WTC11 (cell line): ENCODE data around the gene MYO16. TPM values are rescaled to one million over a fixed set of nuclear protein-coding genes. Genes with fewer than 3 reads are reported as not detected.

Experiments used
- ATAC-seq: fragments of 200-7000 bp; cut with Tn5 transposase; 2 replicates; pipeline ENCODE4 v1.10.0; 2021; ENCODE audit warnings: mild to moderate bottlenecking, moderate library complexity
- CTCF ChIA-PET: fragments of 300-600 bp; sonication (Branson Sonifier 250); formaldehyde crosslinking; loops from one replicate; lab custom pipeline; 2021; ENCODE audit warnings: antibody characterized with exemption; lab: Charles Lee
- POLR2A ChIA-PET: fragments of 350-600 bp; sonication (Branson Sonifier 250); formaldehyde crosslinking; loops from one replicate; lab custom pipeline; 2021; ENCODE audit warnings: antibody characterized with exemption; lab: Charles Lee
- DNase-seq: peaks from one replicate; pipeline ENCODE4 v3.0.0; 2021; ENCODE audit warnings: low spot score
- H3K27ac Mint-ChIP-seq: 2 replicates; pipeline ENCODE4 v1.8.0; 2021; ENCODE audit warnings: mixed read lengths
- H3K27me3 Mint-ChIP-seq: 2 replicates; pipeline ENCODE4 v1.8.0; 2021; ENCODE audit warnings: low read depth, mild to moderate bottlenecking, moderate library complexity, mixed read lengths
- H3K36me3 Mint-ChIP-seq: 2 replicates; pipeline ENCODE4 v1.8.0; 2021; ENCODE audit warnings: mixed read lengths
- H3K4me1 Mint-ChIP-seq: 2 replicates; pipeline ENCODE4 v1.8.0; 2022; ENCODE audit warnings: mixed read lengths
- H3K4me3 Mint-ChIP-seq: 2 replicates; pipeline ENCODE4 v1.8.0; 2021; ENCODE audit warnings: mild to moderate bottlenecking, moderate library complexity, mixed read lengths
- H3K9me3 Mint-ChIP-seq: 2 replicates; pipeline ENCODE4 v1.8.0; 2021; ENCODE audit warnings: mixed read lengths
- ATF3 ChIP-seq: sonication (generic); formaldehyde crosslinking; conservative IDR thresholded peaks from 2 replicates; pipeline ENCODE4 v1.8.1; 2022; ENCODE audit warnings: mild to moderate bottlenecking, missing genetic modification reagents
- E2F1 ChIP-seq: sonication (generic); formaldehyde crosslinking; IDR thresholded peaks from 2 replicates; pipeline ENCODE4 v1.8.0; 2022; ENCODE audit warnings: mild to moderate bottlenecking, missing genetic modification reagents
- ELF4 ChIP-seq: sonication (generic); formaldehyde crosslinking; IDR thresholded peaks from 2 replicates; pipeline ENCODE4 v1.8.1; 2022; ENCODE audit warnings: low read depth, mild to moderate bottlenecking, moderate library complexity, missing genetic modification reagents
- FOXK1 ChIP-seq: sonication (generic); formaldehyde crosslinking; IDR thresholded peaks from 2 replicates; pipeline ENCODE4 v1.8.0; 2022; ENCODE audit warnings: mild to moderate bottlenecking, moderate library complexity, missing genetic modification reagents
- MXD4 ChIP-seq: fragments of 250-450 bp; sonication (Bioruptor Pico); IDR thresholded peaks from 2 replicates; pipeline ENCODE4 v1.8.0; 2021; ENCODE audit warnings: mild to moderate bottlenecking, moderate library complexity, borderline replicate concordance
- NR1H2 ChIP-seq: sonication (generic); formaldehyde crosslinking; IDR thresholded peaks from 2 replicates; pipeline ENCODE4 v1.9.0; 2021; ENCODE audit warnings: mild to moderate bottlenecking, moderate library complexity, missing genetic modification reagents
- OVOL2 ChIP-seq: fragments of 250-450 bp; sonication (Bioruptor Pico); IDR thresholded peaks from 2 replicates; pipeline ENCODE4 v1.9.0; 2021; ENCODE audit warnings: mild to moderate bottlenecking, borderline replicate concordance
- PRDM15 ChIP-seq: sonication (generic); formaldehyde crosslinking; IDR thresholded peaks from 2 replicates; pipeline ENCODE4 v1.8.0; 2022; ENCODE audit warnings: missing genetic modification reagents
- PRRX2 ChIP-seq: fragments of 250-450 bp; sonication (Bioruptor Pico); IDR thresholded peaks from 2 replicates; pipeline ENCODE4 v1.8.0; 2021; ENCODE audit warnings: mild to moderate bottlenecking
- RELA ChIP-seq: sonication (generic); formaldehyde crosslinking; IDR thresholded peaks from 2 replicates; pipeline ENCODE4 v1.8.1; 2022; ENCODE audit warnings: missing genetic modification reagents, mild to moderate bottlenecking, borderline replicate concordance
- SMAD3 ChIP-seq: sonication (generic); formaldehyde crosslinking; IDR thresholded peaks from 2 replicates; pipeline ENCODE4 v1.8.0; 2022; ENCODE audit warnings: missing genetic modification reagents, mild to moderate bottlenecking, borderline replicate concordance
- SP1 ChIP-seq: sonication (generic); formaldehyde crosslinking; conservative IDR thresholded peaks from 2 replicates; pipeline ENCODE4 v1.8.1; 2022; ENCODE audit warnings: missing genetic modification reagents
- TEAD1 ChIP-seq: sonication (generic); formaldehyde crosslinking; IDR thresholded peaks from 2 replicates; pipeline ENCODE4 v1.8.0; 2022; ENCODE audit warnings: mild to moderate bottlenecking, missing genetic modification reagents
- TEAD4 ChIP-seq: sonication (generic); formaldehyde crosslinking; IDR thresholded peaks from 2 replicates; pipeline ENCODE4 v1.8.0; 2022; ENCODE audit warnings: mild to moderate bottlenecking, missing genetic modification reagents
- ZBTB21 ChIP-seq: sonication (generic); formaldehyde crosslinking; IDR thresholded peaks from 2 replicates; pipeline ENCODE4 v1.8.1; 2023; ENCODE audit warnings: mild to moderate bottlenecking, missing genetic modification reagents, borderline replicate concordance
- ZNF138 ChIP-seq: sonication (generic); formaldehyde crosslinking; conservative IDR thresholded peaks from 2 replicates; pipeline ENCODE4 v1.8.1; 2022; ENCODE audit warnings: mild to moderate bottlenecking, moderate library complexity, missing genetic modification reagents
- ZNF425 ChIP-seq: fragments of 250-450 bp; sonication (Bioruptor Pico); conservative IDR thresholded peaks from 2 replicates; pipeline ENCODE4 v1.9.0; 2021; ENCODE audit warnings: mild to moderate bottlenecking
- ZNF671 ChIP-seq: fragments of 250-450 bp; sonication (Bioruptor Pico); IDR thresholded peaks from 2 replicates; pipeline ENCODE4 v1.8.0; 2021; ENCODE audit warnings: mild to moderate bottlenecking
- total RNA-seq: library from RNA; stranded (reverse); gene quantifications from 3 replicates; pipeline ENCODE4 v1.2.3, GENCODE V29; 2021
- TF ChIP-seq, protein P1 (sequence below): sonication (generic); formaldehyde crosslinking; IDR thresholded peaks from 2 replicates; pipeline ENCODE4 v1.8.1; 2023; ENCODE audit warnings: mild to moderate bottlenecking, missing genetic modification reagents, moderate library complexity
- TF ChIP-seq, protein P2 (sequence below): sonication (generic); formaldehyde crosslinking; IDR thresholded peaks from 2 replicates; pipeline ENCODE4 v1.8.0; 2022; ENCODE audit warnings: mild to moderate bottlenecking, missing genetic modification reagents
- TF ChIP-seq, protein P3 (sequence below): sonication (generic); formaldehyde crosslinking; IDR thresholded peaks from 2 replicates; pipeline ENCODE4 v1.8.1; 2022; ENCODE audit warnings: low read depth, mild to moderate bottlenecking, moderate library complexity, missing genetic modification reagents, borderline replicate concordance

MYO16 gene
- total RNA-seq, 1 experiment from 2014 or later, result 0.09 TPM

- TF ChIP-seq ZNF425 (CRISPR knock-in tag) (no peak), ATF3 (CRISPR knock-in tag) (no peak), ZNF138 (CRISPR knock-in tag) (no peak), PRDM15 (no peak), NR1H2 (CRISPR knock-in tag) (no peak), OVOL2 (CRISPR knock-in tag) (no peak), ZBTB21 (CRISPR knock-in tag) (no peak), ZNF671 (CRISPR knock-in tag) (no peak)
- TF ChIP-seq, protein P1, sequence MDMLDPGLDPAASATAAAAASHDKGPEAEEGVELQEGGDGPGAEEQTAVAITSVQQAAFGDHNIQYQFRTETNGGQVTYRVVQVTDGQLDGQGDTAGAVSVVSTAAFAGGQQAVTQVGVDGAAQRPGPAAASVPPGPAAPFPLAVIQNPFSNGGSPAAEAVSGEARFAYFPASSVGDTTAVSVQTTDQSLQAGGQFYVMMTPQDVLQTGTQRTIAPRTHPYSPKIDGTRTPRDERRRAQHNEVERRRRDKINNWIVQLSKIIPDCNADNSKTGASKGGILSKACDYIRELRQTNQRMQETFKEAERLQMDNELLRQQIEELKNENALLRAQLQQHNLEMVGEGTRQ, result no peak
- TF ChIP-seq, protein P2, sequence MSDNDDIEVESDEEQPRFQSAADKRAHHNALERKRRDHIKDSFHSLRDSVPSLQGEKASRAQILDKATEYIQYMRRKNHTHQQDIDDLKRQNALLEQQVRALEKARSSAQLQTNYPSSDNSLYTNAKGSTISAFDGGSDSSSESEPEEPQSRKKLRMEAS (CRISPR knock-in tag), result no peak
- TF ChIP-seq, protein P3, sequence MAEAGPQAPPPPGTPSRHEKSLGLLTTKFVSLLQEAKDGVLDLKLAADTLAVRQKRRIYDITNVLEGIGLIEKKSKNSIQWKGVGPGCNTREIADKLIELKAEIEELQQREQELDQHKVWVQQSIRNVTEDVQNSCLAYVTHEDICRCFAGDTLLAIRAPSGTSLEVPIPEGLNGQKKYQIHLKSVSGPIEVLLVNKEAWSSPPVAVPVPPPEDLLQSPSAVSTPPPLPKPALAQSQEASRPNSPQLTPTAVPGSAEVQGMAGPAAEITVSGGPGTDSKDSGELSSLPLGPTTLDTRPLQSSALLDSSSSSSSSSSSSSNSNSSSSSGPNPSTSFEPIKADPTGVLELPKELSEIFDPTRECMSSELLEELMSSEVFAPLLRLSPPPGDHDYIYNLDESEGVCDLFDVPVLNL, result no peak
- TF ChIP-seq, all 79 proteins: peak for 0
Observed at GRCh38 chr13:109207622-109208021, 578.2 kb downstream of the MYO16 start (continued).

GRCh38 chr13:109208522-109208921 lies 579.1 kb downstream of the MYO16 start:
- Mint-ChIP-seq H3K27ac (no peak overlapping the region), H3K4me1 (peaks cover 4% of the 10 kb centered on the region), H3K9me3 (no peaks in the 10 kb centered on the region), H3K27me3 (peaks cover 3% of the 10 kb centered on the region), H3K4me3 (no peak overlapping the region), H3K36me3 (no peaks in the 10 kb centered on the region)
- CTCF ChIA-PET, result no interaction called here
- ATAC-seq (no peak), DNase-seq (no peak)
- POLR2A ChIA-PET, result no interaction called here
- no peak for TF ChIP-seq PRRX2 (CRISPR knock-in tag)
- TF ChIP-seq TEAD4, result no peak
- no peak for TF ChIP-seq MXD4
- no peak for TF ChIP-seq ELF4
- TF ChIP-seq ZNF425 (CRISPR knock-in tag), result no peak
- TF ChIP-seq SP1, result no peak
- TF ChIP-seq, protein P1, result no peak
- TF ChIP-seq RELA, result no peak
- TF ChIP-seq SMAD3, result no peak
- no peak for TF ChIP-seq E2F1 (CRISPR knock-in tag)
- no peak for TF ChIP-seq TEAD1 (CRISPR knock-in tag)
- TF ChIP-seq FOXK1 (CRISPR knock-in tag), result no peak
